NCI-H1694 treated with DMSO at 0.1 percent for 48 hours (cell line): ENCODE results near the gene ACAP2.
"Not testable (repeated sequence)": the region's sequence is repeated elsewhere in the genome, so short reads cannot be mapped to it uniquely, and the experiment has no call there.

Experiments used
- DNase-seq: peaks from one replicate; lab custom pipeline; 2025; lab: John Stamatoyannopoulos, UW

Gene ACAP2

GRCh38 chr3:195385526-195385925 lies 57.3 kb downstream of the ACAP2 start:
- DNase-seq, result no peak

GRCh38 chr3:195384952-195385351 lies 57.9 kb downstream of the ACAP2 start:
- no peak for DNase-seq

- DNase-seq, result no peak
Measured at GRCh38 chr3:195372220-195372619, 70.6 kb downstream of the ACAP2 start.

- no peak for DNase-seq
Measured at GRCh38 chr3:195366200-195366925, 76.5 kb downstream of the ACAP2 start.

- no peak for DNase-seq
Measured at GRCh38 chr3:195365371-195365770, 77.4 kb downstream of the ACAP2 start.

GRCh38 chr3:195357797-195358196 lies 85.0 kb downstream of the ACAP2 start:
- DNase-seq, result not testable (repeated sequence)

GRCh38 chr3:195356151-195357086 lies 86.4 kb downstream of the ACAP2 start:
- no peak for DNase-seq

GRCh38 chr3:195354009-195354408 lies 88.8 kb downstream of the ACAP2 start:
- DNase-seq, result not testable (repeated sequence)

- no peak for DNase-seq
Measured at GRCh38 chr3:195352895-195353488, 89.8 kb downstream of the ACAP2 start.

GRCh38 chr3:195348426-195349115 lies 94.2 kb downstream of the ACAP2 start:
- DNase-seq, result no peak

- DNase-seq, result no peak
Measured at GRCh38 chr3:195337747-195338146, 105.1 kb downstream of the ACAP2 start.

- DNase-seq, result no peak
Measured at GRCh38 chr3:195334967-195335366, 107.9 kb downstream of the ACAP2 start.

- DNase-seq, result no peak
Measured at GRCh38 chr3:195319060-195319459, 123.8 kb downstream of the ACAP2 start.

GRCh38 chr3:195312714-195313113 lies 130.1 kb downstream of the ACAP2 start:
- no peak for DNase-seq

GRCh38 chr3:195307711-195308110 lies 135.1 kb downstream of the ACAP2 start:
- no peak for DNase-seq

- DNase-seq, result no peak
Measured at GRCh38 chr3:195306369-195306768, 136.5 kb downstream of the ACAP2 start.

GRCh38 chr3:195302431-195302830 lies 140.4 kb downstream of the ACAP2 start:
- DNase-seq, result no peak

GRCh38 chr3:195297446-195297845 lies 145.4 kb downstream of the ACAP2 start:
- DNase-seq, result no peak

- no peak for DNase-seq
Measured at GRCh38 chr3:195296662-195297061, 146.2 kb downstream of the ACAP2 start.

GRCh38 chr3:195291121-195291520 lies 151.7 kb downstream of the ACAP2 start:
- no peak for DNase-seq

GRCh38 chr3:195290643-195291042 lies 152.2 kb downstream of the ACAP2 start:
- not testable (repeated sequence) for DNase-seq
